ENCODE data around the gene SIRT3.

SIRT3 gene

GRCh38 chr11:253886-254270 lies 17.7 kb upstream of the SIRT3 start:
- Histone ChIP-seq H3K9me3 (ENCODE audit: insufficient read depth, low read depth, low read length) (no peaks in the 10 kb centered on the region), H4K20me1 (ENCODE audit: insufficient read depth, low read length, poor library complexity, severe bottlenecking) (no peaks in the 10 kb centered on the region), H3K4me3 (ENCODE audit: low read length, poor library complexity, severe bottlenecking) (no peak overlapping the region), H2AFZ (ENCODE audit: low read length) (no peak overlapping the region), H3F3A (ENCODE audit: low read depth) (no peaks in the 10 kb centered on the region), H3K4me2 (ENCODE audit: low read depth, low read length, poor library complexity, severe bottlenecking) (no peak overlapping the region), H3K9ac (ENCODE audit: low read depth, low read length, poor library complexity, severe bottlenecking) (no peak overlapping the region), H3K9me2 (replicated peaks; ENCODE audit: low read depth, low read length) (no peaks in the 10 kb centered on the region), H3K4me1 (ENCODE audit: insufficient read depth, low read length, poor library complexity, severe bottlenecking) (peaks cover 3% of the 10 kb centered on the region), H3K36me3 (ENCODE audit: insufficient read depth, low read length) (peaks cover 27% of the 10 kb centered on the region; the same call in 1 of the 2 replicates), H3K27me3 (ENCODE audit: insufficient read depth, low read length, poor library complexity, severe bottlenecking) (no peaks in the 10 kb centered on the region), H3K79me2 (ENCODE audit: insufficient read depth, low read length) (no peaks in the 10 kb centered on the region)
- no peak for TF ChIP-seq CTCF (conservative IDR thresholded peaks at IDR 0.05; ENCODE audit: low read length)
- TF ChIP-seq EZH2phosphoT487 (IDR thresholded peaks at IDR 0.05; ENCODE audit: borderline replicate concordance) = no peak

GRCh38 chr11:253160-253885 lies 17.2 kb upstream of the SIRT3 start:
- TF ChIP-seq EZH2phosphoT487 (IDR thresholded peaks at IDR 0.05; ENCODE audit: borderline replicate concordance) (no peak), CTCF (conservative IDR thresholded peaks at IDR 0.05; ENCODE audit: low read length) (no peak)
- H3K9me3 ChIP-seq (ENCODE audit: insufficient read depth, low read depth, low read length) = no peaks in the 10 kb centered on the region
- no peaks in the 10 kb centered on the region for H4K20me1 ChIP-seq (ENCODE audit: insufficient read depth, low read length, poor library complexity, severe bottlenecking)
- H2AFZ ChIP-seq (ENCODE audit: low read length) = no peak overlapping the region
- no peak overlapping the region for H3K9ac ChIP-seq (ENCODE audit: low read depth, low read length, poor library complexity, severe bottlenecking)
- H3K4me3 ChIP-seq (ENCODE audit: low read length, poor library complexity, severe bottlenecking) = no peak overlapping the region
- no peaks in the 10 kb centered on the region for H3F3A ChIP-seq (ENCODE audit: low read depth)
- H3K9me2 ChIP-seq (replicated peaks; ENCODE audit: low read depth, low read length) = no peaks in the 10 kb centered on the region
- peaks cover 3% of the 10 kb centered on the region for H3K4me1 ChIP-seq (ENCODE audit: insufficient read depth, low read length, poor library complexity, severe bottlenecking)
- no peak overlapping the region for H3K4me2 ChIP-seq (ENCODE audit: low read depth, low read length, poor library complexity, severe bottlenecking)
- H3K36me3 ChIP-seq (ENCODE audit: insufficient read depth, low read length) = peaks cover 33% of the 10 kb centered on the region; the same call in 1 of the 2 replicates
- no peaks in the 10 kb centered on the region for H3K79me2 ChIP-seq (ENCODE audit: insufficient read depth, low read length)
- H3K27me3 ChIP-seq (ENCODE audit: insufficient read depth, low read length, poor library complexity, severe bottlenecking) = no peaks in the 10 kb centered on the region

GRCh38 chr11:252666-253065 lies 16.5 kb upstream of the SIRT3 start:
- Histone ChIP-seq H3F3A (ENCODE audit: low read depth) (no peaks in the 10 kb centered on the region), H3K9me3 (ENCODE audit: insufficient read depth, low read depth, low read length) (no peaks in the 10 kb centered on the region), H3K36me3 (ENCODE audit: insufficient read depth, low read length) (peaks cover 38% of the 10 kb centered on the region; the same call in 1 of the 2 replicates), H3K9me2 (replicated peaks; ENCODE audit: low read depth, low read length) (no peaks in the 10 kb centered on the region), H3K9ac (ENCODE audit: low read depth, low read length, poor library complexity, severe bottlenecking) (no peak overlapping the region), H3K4me2 (ENCODE audit: low read depth, low read length, poor library complexity, severe bottlenecking) (no peak overlapping the region), H2AFZ (ENCODE audit: low read length) (no peak overlapping the region), H4K20me1 (ENCODE audit: insufficient read depth, low read length, poor library complexity, severe bottlenecking) (no peaks in the 10 kb centered on the region), H3K27me3 (ENCODE audit: insufficient read depth, low read length, poor library complexity, severe bottlenecking) (no peaks in the 10 kb centered on the region), H3K4me1 (ENCODE audit: insufficient read depth, low read length, poor library complexity, severe bottlenecking) (peaks cover 3% of the 10 kb centered on the region), H3K79me2 (ENCODE audit: insufficient read depth, low read length) (no peaks in the 10 kb centered on the region), H3K4me3 (ENCODE audit: low read length, poor library complexity, severe bottlenecking) (no peak overlapping the region)
- TF ChIP-seq EZH2phosphoT487 (IDR thresholded peaks at IDR 0.05; ENCODE audit: borderline replicate concordance) = no peak
- TF ChIP-seq CTCF (conservative IDR thresholded peaks at IDR 0.05; ENCODE audit: low read length) = no peak

Measured in Loucy (cell line).